GM12875 (cell line): Measurements from ENCODE around the gene AWAT2.

Experiments used
- H3K4me3 ChIP-seq: one replicate; pipeline ENCODE4 v1.5.1; 2011; ENCODE audit warnings: low read depth, low read length, control low read depth
- CTCF ChIP-seq: IDR thresholded peaks from 2 replicates; pipeline ENCODE4 v1.5.1; 2011; ENCODE audit warnings: low read depth, mild to moderate bottlenecking, control low read depth, inconsistent platforms, low read length, moderate library complexity, borderline replicate concordance; ENCODE audit not compliant: insufficient read depth

The AWAT2 gene

DNA sequence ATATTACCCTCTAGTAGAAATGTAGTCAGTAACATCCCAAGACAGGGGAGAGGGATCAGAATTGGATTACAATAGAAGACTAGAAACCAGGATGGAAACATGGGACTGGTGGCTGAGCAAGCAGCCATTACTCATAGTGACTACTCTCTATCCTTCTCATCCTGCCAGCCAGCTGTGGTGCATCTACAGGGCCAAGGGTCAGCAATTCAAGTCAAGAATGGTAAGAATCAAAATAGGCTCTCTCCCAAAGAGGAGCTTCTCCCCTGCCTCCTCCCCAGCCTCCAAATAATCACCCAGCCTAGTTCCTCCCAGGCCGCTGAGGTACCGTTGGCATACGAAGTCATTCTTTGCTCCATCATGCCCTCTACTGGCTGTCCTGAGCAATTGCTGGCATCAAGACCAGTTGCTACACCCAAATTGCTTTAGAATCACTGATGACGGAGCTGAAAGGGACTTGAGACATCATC lies 19.4 kb downstream of the AWAT2 start:
- peak; percentile 80 for TF ChIP-seq CTCF
- no peak overlapping the region for H3K4me3 ChIP-seq

GRCh38 chrX:70029863-70030262 lies 19.9 kb downstream of the AWAT2 start:
- no peak for TF ChIP-seq CTCF

GRCh38 chrX:70026851-70027200 lies 22.9 kb downstream of the AWAT2 start:
- no peak for TF ChIP-seq CTCF
- no peak overlapping the region for H3K4me3 ChIP-seq

More at GRCh38 chrX:70029863-70030262, 19.9 kb downstream of the AWAT2 start:
- H3K4me3 ChIP-seq, result no peak overlapping the region

DNA sequence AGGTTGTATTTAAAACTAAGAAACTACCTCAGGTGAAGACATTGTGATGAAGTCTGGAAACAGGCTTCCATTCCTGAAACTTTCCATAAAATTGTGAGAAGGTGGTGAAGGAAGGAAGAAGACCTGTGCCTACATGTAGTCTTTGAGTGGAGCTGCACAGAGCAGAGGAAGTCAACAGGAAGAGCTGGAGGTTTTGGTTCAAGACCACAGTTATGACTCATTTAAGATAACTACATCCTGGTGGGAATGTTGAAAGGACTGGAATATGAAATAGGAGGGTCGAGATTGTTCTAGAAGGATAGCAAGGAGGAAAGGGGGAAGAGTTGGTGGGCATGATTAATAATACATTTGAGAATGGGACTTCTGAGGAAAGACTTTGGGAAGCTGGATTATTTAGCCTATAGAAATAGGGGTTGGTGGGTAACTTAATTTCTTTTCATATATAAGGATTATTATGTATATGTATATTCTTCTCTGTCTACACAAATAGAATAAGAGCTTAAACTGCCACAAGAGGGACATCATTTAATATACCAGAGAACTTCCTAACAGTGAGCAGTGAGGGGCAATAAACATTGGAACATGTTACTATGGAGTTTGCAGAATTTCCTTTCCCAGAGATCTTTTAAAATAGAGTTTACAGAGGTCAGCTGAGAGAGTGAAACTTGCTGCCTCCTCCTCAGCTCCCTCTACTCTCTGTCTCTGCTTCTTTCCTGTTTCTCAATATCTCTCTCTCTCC lies 23.5 kb downstream of the AWAT2 start:
- H3K4me3 ChIP-seq, result no peak overlapping the region
- TF ChIP-seq CTCF, result no peak

DNA sequence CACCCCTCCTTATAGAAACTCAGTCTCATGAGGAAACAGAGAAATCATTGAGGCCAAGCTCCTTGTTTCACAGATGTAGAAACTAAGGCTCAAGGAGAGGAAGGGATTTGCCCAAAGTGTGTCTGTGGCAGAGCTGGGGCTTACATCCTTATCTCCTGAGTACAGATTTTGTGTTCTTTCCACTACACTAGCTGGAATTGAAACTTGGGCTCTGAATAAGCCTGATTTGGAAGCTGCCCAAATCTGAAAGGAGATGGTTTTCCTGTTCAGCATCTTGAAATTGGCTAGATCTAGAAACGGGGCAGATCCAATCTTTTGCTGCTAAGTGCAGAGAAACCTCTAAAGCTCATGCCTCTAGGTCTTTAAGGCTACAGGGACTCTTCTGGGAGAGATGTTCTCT lies 24.3 kb downstream of the AWAT2 start:
- H3K4me3 ChIP-seq, result no peak overlapping the region
- TF ChIP-seq CTCF, result no peak

DNA sequence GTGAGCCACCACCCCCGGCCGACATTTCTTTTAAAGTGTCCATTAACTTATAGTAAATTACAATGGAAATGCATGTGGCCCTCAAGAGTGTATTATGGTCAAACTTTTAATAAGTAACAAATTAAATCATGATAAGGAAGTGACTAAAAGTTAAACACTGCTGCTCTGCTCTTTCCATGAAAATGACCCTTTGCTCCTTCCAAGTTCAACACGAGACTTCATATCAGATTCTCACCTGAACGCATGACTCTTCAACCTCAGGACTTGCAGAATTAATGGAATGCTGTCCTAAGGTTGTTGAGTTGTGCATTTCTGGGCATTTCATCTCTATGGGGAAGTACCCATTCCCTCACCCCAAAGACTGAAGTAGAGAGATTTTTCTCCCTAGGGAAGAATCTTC lies 27.1 kb downstream of the AWAT2 start:
- no peak for TF ChIP-seq CTCF
- no peak overlapping the region for H3K4me3 ChIP-seq

DNA sequence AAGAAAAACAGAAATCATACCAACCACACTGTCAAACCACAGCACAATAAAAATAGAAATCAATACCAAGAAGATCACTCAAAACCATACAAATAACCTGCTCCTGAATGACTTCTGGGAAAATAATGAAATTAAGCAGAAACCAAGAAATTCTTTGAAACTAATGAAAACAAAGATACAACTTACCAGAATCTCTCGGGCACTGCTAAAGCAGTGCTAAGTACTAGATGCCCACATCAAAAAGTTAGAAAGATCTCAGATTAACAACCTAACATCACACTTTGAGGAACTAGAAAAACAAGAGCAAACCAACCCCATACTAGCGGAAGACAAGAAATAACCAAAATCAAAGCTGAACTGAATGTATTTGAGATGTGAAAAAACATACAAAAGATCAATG lies 33.2 kb downstream of the AWAT2 start:
- H3K4me3 ChIP-seq, result no peak overlapping the region
- TF ChIP-seq CTCF, result no peak
